ENCODE results near the gene PRDX2. TPM values are rescaled to one million over a fixed set of nuclear protein-coding genes. Genes with fewer than 3 reads are reported as not detected.

Gene PRDX2
- total and polyA plus RNA-seq, 2 experiments from 2014 or later, result 346 to 465 TPM

GRCh38 chr19:12792051-12792852 lies 9.3 kb downstream of the PRDX2 start:
- no peaks in the 10 kb centered on the region for H3K79me2 ChIP-seq (replicated peaks; ENCODE audit: insufficient read depth)
- H3K27me3 ChIP-seq (ENCODE audit: insufficient read depth), result peaks cover 27% of the 10 kb centered on the region
- peak overlapping the region; percentile 47; the same call in 1 of the 2 replicates for H2AFZ ChIP-seq
- H3K9me3 Mint-ChIP-seq, result peaks cover 3% of the 10 kb centered on the region; the same call in 2 of the 3 replicates
- H3K4me1 ChIP-seq (ENCODE audit: insufficient read depth), result peaks cover 42% of the 10 kb centered on the region
- peaks cover 34% of the 10 kb centered on the region for H3F3A ChIP-seq (replicated peaks; ENCODE audit: low read depth)
- peak overlapping the region; percentile 96 for H3K4me2 ChIP-seq
- peak overlapping the region; percentile 90; the same call in 1 of the 2 replicates for H3K27ac ChIP-seq (ENCODE audit: low read depth)
- H3K36me3 ChIP-seq (ENCODE audit: insufficient read depth), result no peaks in the 10 kb centered on the region
- H3K27me3 Mint-ChIP-seq (ENCODE audit: insufficient read depth, low read depth, poor library complexity), result peaks cover 46% of the 10 kb centered on the region
- no peak for TF ChIP-seq NANOG (IDR thresholded peaks at IDR 0.05; ENCODE audit: borderline replicate concordance)
- TF ChIP-seq CREB1 (CRISPR knock-in tag; IDR thresholded peaks at IDR 0.05; ENCODE audit: low read depth), result peak; percentile 7
- 0 out of 2 replicates have a peak, but pooled peaks have one; percentile 52 for TF ChIP-seq POLR2AphosphoS5 (IDR thresholded peaks at IDR 0.05; ENCODE audit: low read depth)
- peaks cover 12% of the 10 kb centered on the region for H3K36me3 Mint-ChIP-seq (ENCODE audit: low read depth)
- H3K4me3 ChIP-seq, result peak overlapping the region; percentile 83
- no peaks in the 10 kb centered on the region for H4K20me1 ChIP-seq (replicated peaks; ENCODE audit: insufficient read depth)
- peaks cover 38% of the 10 kb centered on the region for H3K4me1 Mint-ChIP-seq
- peak; percentile 1 for ATAC-seq
- peak; percentile 94 for DNase-seq (ENCODE audit: low spot score)
- peak overlapping the region; percentile 85 for H3K4me3 Mint-ChIP-seq
- no peak overlapping the region for H3K27ac Mint-ChIP-seq
- no peaks in the 10 kb centered on the region for H3K9me2 ChIP-seq (ENCODE audit: insufficient read depth)

- Mint-ChIP-seq H3K4me1 (peaks cover 36% of the 10 kb centered on the region), H3K27me3 (ENCODE audit: insufficient read depth, low read depth, poor library complexity) (peaks cover 46% of the 10 kb centered on the region), H3K27ac (no peak within 1 kb of the TSS), H3K4me3 (peak within 1 kb of the TSS; percentile 85), H3K36me3 (ENCODE audit: low read depth) (peaks cover 4% of the 10 kb centered on the region; the same call in 2 of the 3 replicates), H3K9me3 (peaks cover 3% of the 10 kb centered on the region; the same call in 2 of the 3 replicates)
- peaks cover 42% of the 10 kb centered on the region for H3K4me1 ChIP-seq (ENCODE audit: insufficient read depth)
- peak within 1 kb of the TSS; percentile 96 for H3K4me2 ChIP-seq
- TF ChIP-seq NANOG (IDR thresholded peaks at IDR 0.05; ENCODE audit: borderline replicate concordance), result no peak
- peak; percentile 97 for TF ChIP-seq POLR2AphosphoS5 (IDR thresholded peaks at IDR 0.05; ENCODE audit: low read depth)
- TF ChIP-seq REST (IDR thresholded peaks at IDR 0.05; ENCODE audit: unreplicated experiment), result no peak
- no peak for TF ChIP-seq STAT1 (IDR thresholded peaks at IDR 0.05; ENCODE audit: unreplicated experiment)
- no peaks in the 10 kb centered on the region for H3K9me2 ChIP-seq (ENCODE audit: insufficient read depth)
- DNase-seq (ENCODE audit: low spot score) (peak; percentile 87), ATAC-seq (peak; percentile 20)
- H3K27me3 ChIP-seq (ENCODE audit: insufficient read depth), result peaks cover 27% of the 10 kb centered on the region
- H4K20me1 ChIP-seq (replicated peaks; ENCODE audit: insufficient read depth), result no peaks in the 10 kb centered on the region
- H2AFZ ChIP-seq, result peak within 1 kb of the TSS; percentile 78
- H3K27ac ChIP-seq (ENCODE audit: low read depth), result peak within 1 kb of the TSS; percentile 87
- peaks cover 29% of the 10 kb centered on the region; the same call in 1 of the 2 replicates for H3F3A ChIP-seq (replicated peaks; ENCODE audit: low read depth)
- no peaks in the 10 kb centered on the region for H3K79me2 ChIP-seq (replicated peaks; ENCODE audit: insufficient read depth)
- no peaks in the 10 kb centered on the region for H3K36me3 ChIP-seq (ENCODE audit: insufficient read depth)
- peak within 1 kb of the TSS; percentile 83 for H3K4me3 ChIP-seq
These were observed 10.1 kb downstream of the PRDX2 start, which contains the start of gene JUNB for GRCh38 chr19:12791345-12792050. Gene JUNB (plus strand): TSS chr19:12791486. CDS start chr19:12791772, 286 bp downstream.
